Right hindlimb (tissue), 1 donor: ENCODE measurements around the gene ATP6V0D1.
A peak's percentile ranks its signal among the peaks of the same experiment; 100 is the strongest.

Experiments
- DNase-seq: peaks from one replicate; pipeline ENCODE4 v3.0.0-alpha.2; 2018

ATP6V0D1 gene

DNA sequence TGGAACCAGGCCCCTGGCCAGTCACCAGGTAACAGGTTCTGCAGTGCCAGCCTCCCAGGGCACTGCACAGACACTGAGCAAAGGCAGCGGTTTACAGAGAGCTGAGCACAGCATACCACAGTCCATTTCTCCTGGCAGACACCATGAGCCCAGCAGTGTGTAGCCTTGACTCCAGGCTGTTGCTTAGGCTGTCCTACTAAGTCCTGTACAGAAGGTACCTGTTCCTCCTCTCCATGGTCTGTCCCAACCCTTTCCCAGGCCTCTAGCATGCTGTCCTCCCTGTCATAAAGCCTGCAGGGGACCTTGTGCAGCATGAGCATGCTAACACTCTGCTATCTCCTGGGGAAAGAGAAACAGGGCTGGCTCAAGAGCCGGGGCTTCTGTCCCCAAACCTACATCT, 20.0 kb downstream of the ATP6V0D1 start:
- DNase-seq = peak; percentile 13

DNA sequence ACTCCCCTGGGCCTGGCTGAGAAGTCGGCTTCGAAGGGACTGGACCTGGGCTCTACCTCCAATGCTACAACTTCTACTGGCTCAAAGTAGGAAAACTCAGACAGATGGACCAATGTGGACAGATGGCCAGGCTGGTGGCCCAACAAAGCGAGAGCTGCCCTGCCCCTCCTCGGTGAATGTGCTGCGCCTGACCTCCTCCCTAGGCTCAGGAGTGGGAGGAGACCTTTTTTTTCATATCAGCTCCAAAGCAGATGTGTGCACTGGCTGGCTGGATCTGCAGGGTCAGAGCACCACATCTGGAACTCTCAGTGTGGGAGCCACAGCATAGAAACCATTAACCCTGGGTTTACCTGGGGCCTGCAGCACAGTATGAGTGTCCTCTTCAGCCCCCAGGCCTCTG, 20.8 kb downstream of the ATP6V0D1 start:
- peak; percentile 58 for DNase-seq

DNA sequence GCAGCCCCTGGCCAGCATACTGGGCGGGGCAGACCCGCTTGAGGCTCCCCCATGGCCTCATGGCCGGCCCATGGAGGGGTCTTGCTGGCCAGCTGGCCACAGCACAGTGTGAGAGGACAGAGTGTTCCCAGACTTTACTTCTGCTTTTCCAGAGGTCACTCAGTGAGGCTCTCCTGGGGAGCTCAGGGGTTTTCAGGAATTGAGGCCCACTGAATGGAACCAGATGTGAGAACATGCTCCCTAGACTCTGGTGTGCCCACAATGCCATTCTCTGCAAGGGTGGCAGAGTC, 21.2 kb downstream of the ATP6V0D1 start:
- peak; percentile 62 for DNase-seq

DNA sequence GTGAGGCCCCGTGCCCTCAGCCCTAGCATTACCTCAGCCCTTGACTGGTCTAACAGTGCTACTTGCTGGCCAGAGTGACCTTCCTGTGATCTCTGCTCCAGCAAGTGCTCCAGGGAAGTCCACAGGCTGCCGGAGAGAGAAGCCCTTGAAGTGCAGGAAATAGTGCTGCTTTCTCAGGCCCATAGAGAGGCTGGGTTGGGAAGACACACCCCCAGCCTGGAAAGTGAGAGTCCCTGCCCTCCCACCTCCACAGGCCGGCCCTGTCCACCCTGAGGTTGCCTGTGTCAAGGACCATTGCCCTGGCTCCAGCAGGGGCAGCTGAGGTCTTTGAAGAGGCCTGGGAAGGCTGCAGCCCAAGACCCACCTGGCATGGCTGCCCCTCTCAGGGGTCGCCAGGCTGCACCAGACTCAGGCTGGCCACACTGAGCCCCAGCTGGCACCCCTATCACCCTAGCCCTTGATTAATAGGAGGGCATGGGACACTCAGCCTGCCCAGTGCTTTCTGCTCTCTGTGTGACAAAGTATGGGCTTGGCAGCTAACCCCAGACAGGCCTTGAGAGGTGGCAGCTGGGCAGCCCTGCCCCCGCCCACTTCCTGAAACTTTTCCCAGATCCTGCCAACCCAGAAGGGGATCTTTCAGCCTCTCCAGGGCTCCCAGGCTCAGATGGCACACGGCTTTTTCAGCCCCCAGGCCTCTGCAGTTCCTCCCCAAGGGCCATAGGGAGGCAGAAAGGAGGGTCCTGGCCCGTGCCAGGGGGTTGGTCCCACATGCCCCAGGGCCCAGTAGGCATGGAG, 21.7 kb downstream of the ATP6V0D1 start:
- peak; percentile 74 for DNase-seq

DNA sequence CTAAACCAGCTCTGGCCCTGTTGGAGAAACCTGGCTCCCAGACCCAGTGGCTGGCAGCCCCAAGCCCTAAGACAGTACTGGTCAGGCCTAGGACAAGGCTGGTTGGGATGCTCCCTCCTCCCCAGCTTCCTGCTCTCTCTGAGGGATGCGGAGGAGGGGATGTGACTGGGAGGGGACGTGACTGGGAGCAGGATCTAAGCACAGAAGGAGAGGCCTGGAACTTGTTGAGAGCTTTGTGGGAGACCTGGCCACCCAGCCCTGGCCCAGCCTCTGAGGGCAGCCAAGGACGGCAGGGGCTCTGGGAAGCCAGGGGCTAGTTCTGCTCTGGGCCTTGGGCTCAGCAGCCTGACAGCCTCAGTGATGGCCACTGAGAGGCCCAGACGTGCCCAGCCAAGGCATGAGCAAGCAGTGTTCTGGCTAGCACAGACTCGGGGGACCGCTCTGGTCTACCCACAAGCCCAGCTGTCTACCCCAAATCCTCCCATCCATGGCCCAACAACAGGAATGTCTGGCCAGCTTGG, 22.8 kb downstream of the ATP6V0D1 start:
- peak; percentile 44 for DNase-seq

GRCh38 chr16:67457611-67458010, 23.3 kb downstream of the ATP6V0D1 start:
- DNase-seq = no peak

DNA sequence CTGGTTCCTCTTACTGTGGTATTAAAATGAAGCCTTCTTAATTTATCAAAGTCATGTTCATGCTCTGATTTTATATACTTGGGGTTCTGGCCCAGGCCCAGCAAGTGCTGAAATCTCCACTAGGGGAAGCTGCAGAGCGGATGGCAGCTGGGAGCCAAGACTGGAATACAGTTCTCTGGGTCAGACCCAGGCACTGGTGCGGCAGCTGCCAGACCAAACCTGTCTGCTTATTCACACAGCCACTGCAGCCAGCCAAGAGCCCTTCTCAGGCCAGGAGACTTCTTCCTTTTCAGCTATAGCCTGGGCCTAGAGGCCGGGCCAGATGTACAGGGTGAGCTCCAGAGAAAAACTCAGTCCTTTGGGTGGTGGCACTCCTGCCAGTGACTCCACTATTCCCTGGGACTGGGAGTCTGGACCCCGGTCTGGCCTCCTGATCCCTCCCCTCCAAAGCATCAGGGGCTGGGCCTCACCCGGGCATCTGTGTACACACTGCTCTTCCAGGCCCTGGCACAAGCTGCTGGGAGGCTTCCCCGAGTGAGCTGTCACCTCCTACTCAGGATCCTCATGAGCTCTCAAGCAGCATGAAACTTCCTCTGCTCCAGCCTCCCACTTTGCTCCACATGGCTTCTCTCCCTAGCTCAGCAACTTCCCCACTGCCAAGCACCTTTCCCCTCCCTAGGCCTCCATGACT, 24.4 kb downstream of the ATP6V0D1 start:
- DNase-seq = peak; percentile 75

GRCh38 chr16:67454852-67455251, 26.1 kb downstream of the ATP6V0D1 start:
- no peak for DNase-seq

DNA sequence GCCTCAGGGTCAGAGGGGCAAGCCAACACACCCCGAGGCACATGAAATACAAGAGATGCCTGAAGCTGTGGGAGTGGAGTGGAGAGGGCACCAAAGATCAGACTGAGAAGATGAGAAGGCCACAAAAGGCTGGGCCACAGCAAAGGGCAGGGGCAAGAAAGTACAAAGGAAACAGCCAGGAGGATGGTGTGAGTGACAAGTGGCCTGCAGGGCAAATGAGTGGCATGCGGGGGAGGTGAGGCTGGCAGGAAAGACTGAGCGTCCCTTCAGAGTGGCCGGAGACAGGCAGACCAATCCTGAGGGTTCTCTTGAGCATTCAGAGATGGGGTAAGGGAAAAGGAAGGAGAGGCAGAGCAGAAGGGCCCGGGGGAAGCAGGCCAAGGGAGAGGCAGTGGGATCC, 26.9 kb downstream of the ATP6V0D1 start:
- no peak for DNase-seq

DNA sequence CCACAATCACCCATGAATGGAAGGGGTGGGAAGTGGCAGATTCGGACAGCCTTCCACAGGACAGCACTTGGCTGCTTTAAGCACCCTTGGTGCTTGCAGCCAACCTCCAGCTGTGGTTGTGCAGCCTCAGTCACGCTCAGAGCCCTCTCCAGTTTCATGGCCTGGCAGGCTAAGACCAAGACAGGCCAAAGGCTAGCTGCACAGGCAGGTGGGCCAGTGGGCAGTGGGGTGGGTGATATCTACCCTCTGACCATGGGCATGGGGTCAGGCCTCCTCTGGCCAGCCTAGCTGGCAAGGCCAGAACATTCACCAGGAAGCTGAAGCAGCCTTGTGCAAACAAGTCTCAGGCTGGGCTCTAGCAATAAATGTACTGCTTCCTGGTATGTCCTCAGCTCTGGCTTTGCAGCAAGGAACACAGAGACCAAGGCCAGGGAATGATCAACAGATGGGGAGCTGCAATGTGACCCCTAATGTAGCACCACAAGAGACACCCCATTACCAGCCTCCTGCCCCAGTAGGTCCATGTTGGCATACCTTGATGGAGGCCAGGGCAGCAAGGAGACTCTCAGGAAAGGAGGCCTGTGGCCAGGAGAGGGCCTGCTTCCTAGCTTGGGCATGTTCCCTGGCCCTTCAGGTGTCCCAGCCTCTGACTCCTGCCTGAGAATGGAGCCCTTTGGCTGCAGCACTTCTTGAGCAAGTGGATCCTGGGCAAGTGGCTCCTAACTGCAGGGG, 29.1 kb downstream of the ATP6V0D1 start:
- DNase-seq = peak; percentile 60

GRCh38 chr16:67451061-67451703, 29.8 kb downstream of the ATP6V0D1 start:
- peak; percentile 80 for DNase-seq

GRCh38 chr16:67449739-67450138, 31.2 kb downstream of the ATP6V0D1 start:
- no peak for DNase-seq

DNA sequence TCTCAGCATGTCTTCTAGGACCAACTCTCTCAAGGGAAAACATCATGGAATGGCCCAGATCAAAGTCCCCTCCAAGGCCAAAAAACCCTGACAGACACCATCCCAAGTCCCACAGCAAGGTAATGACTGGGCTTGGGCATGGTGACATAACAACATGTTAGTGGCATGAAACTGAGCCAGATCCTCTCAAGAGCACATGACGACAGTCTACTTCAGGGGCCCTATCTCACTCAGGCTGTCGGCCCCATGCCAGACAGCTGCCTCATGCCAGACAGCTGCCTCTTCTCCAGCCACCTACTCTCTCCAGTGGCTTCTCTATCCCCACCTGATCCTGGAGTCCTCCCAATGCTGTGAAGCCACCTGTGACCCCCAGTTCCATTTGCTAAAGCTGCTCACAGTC, 31.6 kb downstream of the ATP6V0D1 start:
- no peak for DNase-seq

DNA sequence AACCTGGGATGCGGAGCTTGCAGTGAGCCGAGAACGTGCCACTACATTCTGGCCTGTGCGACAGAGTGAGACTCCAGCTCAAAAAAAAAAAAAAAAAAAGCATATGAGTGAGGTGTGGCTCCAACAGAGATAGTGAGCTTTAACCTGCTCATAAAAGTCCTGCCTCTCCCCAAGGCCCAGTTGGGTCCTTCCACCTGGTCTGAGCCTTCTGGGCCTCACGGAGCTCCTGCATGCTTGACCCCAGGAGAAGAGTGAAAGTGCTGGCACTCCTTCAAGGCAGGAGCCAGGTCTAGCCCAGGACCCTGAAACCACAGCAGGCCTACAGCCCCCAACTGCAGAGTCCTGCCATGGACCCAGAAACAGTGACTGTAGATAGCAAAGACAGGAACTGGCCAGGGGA, 32.4 kb downstream of the ATP6V0D1 start:
- no peak for DNase-seq

- peak; percentile 67 for DNase-seq
These were observed 33.4 kb downstream of the ATP6V0D1 start for GRCh38 chr16:67447508-67448076.

DNA sequence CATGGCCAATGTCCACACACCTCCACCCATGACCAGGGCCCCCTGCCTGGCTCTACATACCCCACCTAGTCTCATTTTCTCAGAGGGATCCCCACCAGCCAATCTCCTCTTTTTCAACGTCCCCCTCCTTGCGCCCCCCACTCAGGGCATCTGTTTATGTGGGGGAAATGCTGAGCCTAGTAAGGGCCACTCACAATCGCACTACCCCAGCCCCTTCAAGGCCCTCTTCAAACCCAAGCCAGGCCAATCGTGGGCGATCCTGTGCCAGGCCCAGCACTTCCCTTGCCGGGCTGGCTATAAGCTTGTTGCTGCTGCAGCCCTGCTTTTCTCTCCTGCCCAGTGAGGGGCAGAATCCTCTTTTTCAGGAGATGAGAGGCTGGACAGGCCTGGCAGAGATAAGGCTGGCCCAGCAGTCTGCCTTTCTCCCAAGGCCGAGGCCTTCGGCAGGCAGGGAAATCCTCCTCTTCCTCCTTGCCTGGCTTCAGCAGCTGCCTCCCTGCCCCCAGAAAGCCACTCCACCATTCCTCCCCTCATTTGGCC, 33.9 kb downstream of the ATP6V0D1 start:
- no peak for DNase-seq

GRCh38 chr16:67445913-67446907, 34.7 kb downstream of the ATP6V0D1 start:
- peak; percentile 47 for DNase-seq

- no peak for DNase-seq
These were observed 35.5 kb downstream of the ATP6V0D1 start for GRCh38 chr16:67445441-67445912.

DNA sequence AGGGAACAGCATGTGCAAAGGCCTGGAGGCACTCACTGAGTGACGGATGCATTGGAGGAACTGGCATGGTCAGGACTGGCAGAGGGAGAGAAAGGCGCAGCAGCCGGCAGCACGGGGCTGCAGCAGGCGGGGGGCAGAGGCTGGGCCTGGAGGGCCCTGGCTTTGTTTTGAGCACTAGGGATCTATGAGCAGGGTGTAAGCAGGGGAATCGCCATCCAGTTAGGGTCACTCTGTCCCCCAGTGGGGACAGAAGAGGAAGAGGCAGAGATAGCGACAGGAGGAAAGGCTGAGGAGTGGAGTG, 35.9 kb downstream of the ATP6V0D1 start:
- no peak for DNase-seq

DNA sequence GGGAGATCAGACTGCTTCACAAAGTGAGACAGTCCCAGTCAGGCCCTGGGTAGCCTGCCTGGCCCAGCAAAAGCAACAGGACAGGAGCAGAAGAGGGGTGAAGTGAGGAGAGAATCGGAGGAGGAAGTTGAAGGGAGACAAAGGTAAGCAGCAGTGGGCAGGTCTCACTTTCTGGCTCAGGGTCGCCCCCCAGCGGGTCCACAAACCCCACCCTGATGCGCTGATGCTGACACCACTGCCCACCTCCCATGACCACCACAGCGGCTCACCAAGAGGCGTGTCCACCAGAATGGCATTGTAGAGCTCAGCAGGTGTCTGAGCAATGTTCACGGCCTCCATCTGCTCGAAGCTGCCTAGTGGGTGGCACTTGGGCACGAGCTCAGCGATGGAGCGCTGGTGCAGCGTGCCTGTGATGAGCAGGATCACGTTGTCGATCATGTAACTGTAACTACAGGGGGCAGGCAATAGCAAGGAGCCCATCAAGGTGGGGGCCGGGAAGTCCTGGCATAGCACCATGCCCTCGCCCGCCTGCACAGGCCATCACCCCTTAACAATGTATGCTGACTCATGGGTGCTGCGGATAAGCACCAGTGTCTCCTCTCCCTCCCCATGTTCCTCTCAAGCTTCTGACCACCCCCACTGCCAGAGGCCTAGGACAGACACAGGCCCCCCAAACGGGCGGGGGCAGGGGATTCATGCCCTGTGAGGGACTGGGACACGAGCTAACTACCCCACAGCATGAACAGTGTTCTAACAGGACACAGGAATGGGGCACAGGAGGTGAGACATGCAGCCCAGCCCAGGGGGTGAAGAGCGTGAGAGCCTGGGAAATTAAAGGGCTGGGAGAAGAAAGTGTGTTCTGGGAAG, 36.5 kb downstream of the ATP6V0D1 start:
- DNase-seq = no peak
